SK-N-SH (cell line): ENCODE data around the gene TRPC4AP. TPM values are rescaled to one million over a fixed set of nuclear protein-coding genes. Genes with fewer than 3 reads are reported as not detected.
A peak's percentile ranks its signal among the peaks of the same experiment; 100 is the strongest.

Source experiments
- CTCF ChIA-PET: fragments of 300-600, 350-600 bp; formaldehyde crosslinking; extraction: SDS; loops from one replicate; lab custom pipeline; 2021; lab: Yijun Ruan, JAX
- POLR2A ChIA-PET: fragments of 350-600 bp; sonication (Branson Sonifier 250); formaldehyde crosslinking; extraction: SDS; loops from one replicate; lab custom pipeline; 2020; ENCODE audit warnings: antibody characterized with exemption, inconsistent platforms; lab: Yijun Ruan, JAX
- DNase-seq: peaks from one replicate; pipeline ENCODE4 v3.0.0; 2012
- H2AFZ ChIP-seq: fragments of 200-600 bp; sonication (generic); 2 replicates; pipeline ENCODE4 v1.8.1; 2016; ENCODE audit warnings: antibody characterized with exemption, mild to moderate bottlenecking, low read depth
- H3F3A ChIP-seq: fragments of 200-600 bp; sonication (generic); replicated peaks from 2 replicates; pipeline ENCODE3; 2016; ENCODE audit warnings: antibody characterized with exemption, mild to moderate bottlenecking; ENCODE audit not compliant: insufficient read depth
- H3K27ac ChIP-seq, 2 experiments: fragments of 200-500 bp in 1 of 2; fragments of 200-600 bp in 1 of 2; sonication (Bioruptor generic) in 1 of 2; sonication (generic), shearing (Covaris generic) in 1 of 2; 2 replicates each; pipeline versions ENCODE4 v1.5.1 to v1.6.1; 2014 to 2016; ENCODE audit warnings: low read depth in 2 of 2, inconsistent platforms in 1 of 2, low read length in 1 of 2, mild to moderate bottlenecking in 1 of 2, mixed read lengths in 1 of 2
- H3K27me3 ChIP-seq: fragments of 200-600 bp; sonication (generic), shearing (Covaris generic); 2 replicates; pipeline ENCODE4 v1.6.1; 2016; ENCODE audit warnings: mixed run types; ENCODE audit not compliant: insufficient read depth
- H3K36me3 ChIP-seq, 2 experiments: fragments of 200-500 bp in 1 of 2; fragments of 200-600 bp in 1 of 2; sonication (Bioruptor generic) in 1 of 2; sonication (generic) in 1 of 2; replicated peaks in 1 of 2; 2 replicates each; pipeline versions ENCODE3 to v1.5.1; 2014 to 2016; ENCODE audit warnings: low read length in 1 of 2, mild to moderate bottlenecking in 1 of 2; ENCODE audit not compliant: insufficient read depth in 2 of 2, control insufficient read depth in 1 of 2
- H3K4me1 ChIP-seq, 2 experiments: fragments of 200-500 bp in 1 of 2; fragments of 200-600 bp in 1 of 2; sonication (Bioruptor generic) in 1 of 2; sonication (generic), shearing (Covaris generic) in 1 of 2; 2 replicates each; pipeline versions ENCODE4 v1.5.1 to v1.6.1; 2014 to 2016; ENCODE audit warnings: low read depth in 1 of 2, low read length in 1 of 2, mixed run types in 1 of 2; ENCODE audit not compliant: insufficient read depth in 2 of 2, control insufficient read depth in 1 of 2
- H3K4me2 ChIP-seq: fragments of 200-600 bp; sonication (generic), shearing (Covaris generic); 2 replicates; pipeline ENCODE4 v1.6.1; 2017; ENCODE audit warnings: mixed run types
- H3K4me3 ChIP-seq, 2 experiments: fragments of 200-500 bp in 1 of 2; fragments of 200-600 bp in 1 of 2; sonication (Bioruptor generic) in 1 of 2; sonication (generic), shearing (Covaris generic) in 1 of 2; 2 replicates each; pipeline versions ENCODE4 v1.5.1 to v1.8.1; 2014 to 2016; ENCODE audit warnings: low read depth in 2 of 2, inconsistent platforms in 1 of 2, low read length in 1 of 2, mild to moderate bottlenecking in 1 of 2, mixed read lengths in 1 of 2, moderate library complexity in 1 of 2
- H3K79me2 ChIP-seq: fragments of 200-600 bp; sonication (generic); 2 replicates; pipeline ENCODE4 v1.8.1; 2017; ENCODE audit warnings: mild to moderate bottlenecking; ENCODE audit not compliant: insufficient read depth
- H3K9ac ChIP-seq: fragments of 200-600 bp; sonication (generic); 2 replicates; pipeline ENCODE4 v1.6.1; 2017; ENCODE audit warnings: mixed run types
- H3K9me2 ChIP-seq: fragments of 200-600 bp; sonication (generic); 2 replicates; pipeline ENCODE4 v1.6.1; 2017; ENCODE audit warnings: mixed run types
- H3K9me3 ChIP-seq: fragments of 200-600 bp; sonication (generic); 2 replicates; pipeline ENCODE4 v1.6.1; 2017; ENCODE audit warnings: mixed run types, mild to moderate bottlenecking, moderate library complexity
- H4K20me1 ChIP-seq: fragments of 200-600 bp; sonication (generic); 2 replicates; pipeline ENCODE4 v1.6.1; 2017; ENCODE audit warnings: mild to moderate bottlenecking, mixed run types; ENCODE audit not compliant: insufficient read depth
- CTCF ChIP-seq: fragments of 200-600 bp; sonication (generic); IDR thresholded peaks from 2 replicates; pipeline ENCODE4 v1.6.1; 2017; ENCODE audit warnings: antibody characterized with exemption, mild to moderate bottlenecking, moderate library complexity
- EP300 ChIP-seq, 2 experiments: IDR thresholded peaks; 2 replicates each; pipeline versions ENCODE4 v1.4.0 to v1.6.1; 2012; ENCODE audit warnings: borderline replicate concordance in 1 of 2, low read depth in 1 of 2, low read length in 1 of 2
- FOXJ3 ChIP-seq: sonication (generic); formaldehyde crosslinking; IDR thresholded peaks from 2 replicates; pipeline ENCODE4 v1.5.1; 2020; ENCODE audit warnings: mild to moderate bottlenecking, missing genetic modification reagents
- GABPA ChIP-seq: IDR thresholded peaks from 2 replicates; pipeline ENCODE4 v1.4.0; 2012; ENCODE audit warnings: low read depth, mild to moderate bottlenecking
- JUND ChIP-seq: IDR thresholded peaks from 2 replicates; pipeline ENCODE4 v1.4.0; 2012
- MEF2A ChIP-seq: IDR thresholded peaks from 2 replicates; pipeline ENCODE4 v1.4.0; 2012; ENCODE audit warnings: low read depth, borderline replicate concordance
- MXI1 ChIP-seq: IDR thresholded peaks from 2 replicates; pipeline ENCODE4 v1.6.1; 2012; ENCODE audit warnings: mild to moderate bottlenecking, low read depth, low read length, improper control_type of control experiment
- NFIC ChIP-seq: IDR thresholded peaks from 2 replicates; pipeline ENCODE4 v1.4.0; 2012; ENCODE audit warnings: borderline replicate concordance
- POLR2AphosphoS5 ChIP-seq: IDR thresholded peaks from 2 replicates; pipeline ENCODE4 v1.6.1; 2012; ENCODE audit warnings: low read depth, low read length
- RCOR1 ChIP-seq: fragments of 150-350 bp; IDR thresholded peaks from 2 replicates; pipeline ENCODE4 v1.6.1; 2017; ENCODE audit warnings: antibody characterized with exemption, low read length
- RXRA ChIP-seq: IDR thresholded peaks from 2 replicates; pipeline ENCODE4 v1.4.0; 2012; ENCODE audit warnings: low read depth, mild to moderate bottlenecking, borderline replicate concordance
- TCF12 ChIP-seq: IDR thresholded peaks from 2 replicates; pipeline ENCODE4 v1.4.0; 2012
- TEAD4 ChIP-seq: IDR thresholded peaks from 2 replicates; pipeline ENCODE4 v1.4.0; 2012; ENCODE audit warnings: mild to moderate bottlenecking, borderline replicate concordance; ENCODE audit not compliant: insufficient read depth
- WGBS: methylation state at CpG from one replicate; pipeline ENCODE4 v1.1.6; 2017; ENCODE audit warnings: low lambda C conversion rate; 5-methylcytosine and 5-hydroxymethylcytosine counted together
- polyA plus RNA-seq, 3 experiments: library from polyadenylated mRNA; depleted of rRNA; stranded (reverse); fragments of >200 nt; gene quantifications; 2 replicates each; pipeline ENCODE4 v1.2.3, GENCODE V29; 2012
- TF ChIP-seq, protein P1 (sequence below): IDR thresholded peaks from 2 replicates; pipeline ENCODE4 v1.4.0; 2012; ENCODE audit warnings: low read depth, borderline replicate concordance
- TF ChIP-seq, protein P2 (sequence below): IDR thresholded peaks from 2 replicates; pipeline ENCODE4 v1.4.0; 2012; ENCODE audit warnings: low read depth, borderline replicate concordance

Gene TRPC4AP
- polyA plus RNA-seq, 1 of the 3 experiments (the other 2 are of a cell fraction): 57.4 TPM

DNA sequence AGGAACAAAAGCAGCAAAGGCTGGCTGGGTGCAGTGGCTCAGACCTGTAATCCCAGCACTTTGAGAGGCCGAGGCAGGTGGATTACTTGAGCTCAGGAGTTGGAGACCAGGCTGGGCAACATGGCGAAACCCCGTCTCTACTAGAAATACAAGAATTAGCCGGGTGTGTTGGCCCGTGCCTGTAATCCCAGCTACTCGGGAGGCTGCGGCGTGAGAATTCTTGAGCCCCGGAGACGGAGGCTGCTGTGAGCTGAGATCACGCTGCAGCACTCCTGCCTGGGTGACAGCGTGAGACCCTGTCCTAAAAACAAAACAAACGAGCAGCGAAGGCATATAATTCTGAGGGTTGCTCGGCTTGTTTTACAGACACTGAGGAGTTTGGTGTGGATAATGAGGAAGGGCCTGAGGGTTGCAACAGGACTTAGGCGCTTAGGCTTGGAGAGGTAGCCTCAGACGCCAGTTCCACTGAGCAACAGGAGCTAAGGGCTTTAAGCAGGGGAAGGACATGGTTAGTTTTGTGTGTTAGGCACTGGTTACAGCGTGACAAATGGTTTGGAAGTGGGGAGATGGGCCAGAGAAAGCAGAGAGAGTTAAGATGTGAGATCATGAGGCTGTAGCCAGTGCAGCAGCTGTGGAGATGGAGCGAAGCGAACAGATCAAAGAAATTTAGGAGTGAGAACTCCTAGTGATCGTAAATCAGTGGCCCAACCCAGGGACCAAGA is 135.7 kb downstream of the TRPC4AP start:
- Histone ChIP-seq H3K79me2 (peaks cover 23% of the 10 kb centered on the region; the same call in 1 of the 2 replicates), H3K27me3 (no peaks in the 10 kb centered on the region), H3K9me2 (no peaks in the 10 kb centered on the region), H4K20me1 (no peaks in the 10 kb centered on the region), H3K4me3 (no peak overlapping the region), H3K9ac (no peak overlapping the region), H2AFZ (no peak overlapping the region), H3K36me3 (no peaks in the 10 kb centered on the region), H3F3A (no peaks in the 10 kb centered on the region), H3K27ac (no peak overlapping the region), H3K4me1 (peaks cover 13 to 15% of the 10 kb centered on the region in 2 experiments; a peak in 3 of 4 replicates), H3K9me3 (no peaks in the 10 kb centered on the region), H3K4me2 (no peak overlapping the region)
- WGBS: 93% methylated on average over 21 of the region's 21 CpGs
- DNase-seq: no peak
- TF ChIP-seq MEF2A: no peak
- no peak for TF ChIP-seq TCF12
- TF ChIP-seq GABPA: no peak
- TF ChIP-seq TEAD4: no peak
- TF ChIP-seq NFIC: no peak
- TF ChIP-seq, protein P1, sequence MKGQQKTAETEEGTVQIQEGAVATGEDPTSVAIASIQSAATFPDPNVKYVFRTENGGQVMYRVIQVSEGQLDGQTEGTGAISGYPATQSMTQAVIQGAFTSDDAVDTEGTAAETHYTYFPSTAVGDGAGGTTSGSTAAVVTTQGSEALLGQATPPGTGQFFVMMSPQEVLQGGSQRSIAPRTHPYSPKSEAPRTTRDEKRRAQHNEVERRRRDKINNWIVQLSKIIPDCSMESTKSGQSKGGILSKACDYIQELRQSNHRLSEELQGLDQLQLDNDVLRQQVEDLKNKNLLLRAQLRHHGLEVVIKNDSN: no peak
- no peak for TF ChIP-seq MXI1
- TF ChIP-seq, protein P2, sequence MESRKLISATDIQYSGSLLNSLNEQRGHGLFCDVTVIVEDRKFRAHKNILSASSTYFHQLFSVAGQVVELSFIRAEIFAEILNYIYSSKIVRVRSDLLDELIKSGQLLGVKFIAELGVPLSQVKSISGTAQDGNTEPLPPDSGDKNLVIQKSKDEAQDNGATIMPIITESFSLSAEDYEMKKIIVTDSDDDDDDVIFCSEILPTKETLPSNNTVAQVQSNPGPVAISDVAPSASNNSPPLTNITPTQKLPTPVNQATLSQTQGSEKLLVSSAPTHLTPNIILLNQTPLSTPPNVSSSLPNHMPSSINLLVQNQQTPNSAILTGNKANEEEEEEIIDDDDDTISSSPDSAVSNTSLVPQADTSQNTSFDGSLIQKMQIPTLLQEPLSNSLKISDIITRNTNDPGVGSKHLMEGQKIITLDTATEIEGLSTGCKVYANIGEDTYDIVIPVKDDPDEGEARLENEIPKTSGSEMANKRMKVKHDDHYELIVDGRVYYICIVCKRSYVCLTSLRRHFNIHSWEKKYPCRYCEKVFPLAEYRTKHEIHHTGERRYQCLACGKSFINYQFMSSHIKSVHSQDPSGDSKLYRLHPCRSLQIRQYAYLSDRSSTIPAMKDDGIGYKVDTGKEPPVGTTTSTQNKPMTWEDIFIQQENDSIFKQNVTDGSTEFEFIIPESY: no peak
- no peak for TF ChIP-seq EP300 (IDR thresholded peaks at IDR 0.05; ENCODE audit: borderline replicate concordance in 1 of 2, low read depth in 1 of 2, low read length in 1 of 2)
- no peak for TF ChIP-seq RCOR1
- no peak for TF ChIP-seq POLR2AphosphoS5
- ChIA-PET CTCF (interaction anchor here (1.0 to 4.5 kb wide), 4 partner anchors 15 to 94 kb away, joined by 4 to 61 read pairs (median 4); partner anchors contain the start of gene GGT7), POLR2A (interaction anchor here (2.1 kb wide), 1 partner anchor 84 kb away, joined by 8 read pairs; the partner anchor contains the start of gene GGT7)

GRCh38 chr20:34956041-34956458 is 136.6 kb downstream of the TRPC4AP start:
- H2AFZ ChIP-seq: peak overlapping the region; percentile 95
- H3K27ac ChIP-seq: peak overlapping the region; percentile 84 to 95
- H3K9me3 ChIP-seq: no peaks in the 10 kb centered on the region
- H3K9me2 ChIP-seq: no peaks in the 10 kb centered on the region
- no peak for DNase-seq
- WGBS: 27% methylated on average over 6 of the region's 6 CpGs
- H3K4me3 ChIP-seq: peak overlapping the region; percentile 67 to 70
- H4K20me1 ChIP-seq: no peaks in the 10 kb centered on the region
- ChIA-PET CTCF (interaction anchor here (0.6 to 4.5 kb wide), 13 partner anchors 16 to 189 kb away, joined by 3 to 61 read pairs (median 4); partner anchors contain the start of gene GGT7), POLR2A (interaction anchor here (1.0 to 2.1 kb wide), 5 partner anchors 63 to 83 kb away, joined by 3 to 8 read pairs (median 4); partner anchors contain the start of genes ACSS2 and GGT7)
- H3K4me2 ChIP-seq: peak overlapping the region; percentile 81
- H3K9ac ChIP-seq: peak overlapping the region; percentile 80
- peaks cover 28% of the 10 kb centered on the region; the same call in 1 of the 2 replicates for H3K79me2 ChIP-seq
- TF ChIP-seq RXRA (no peak), FOXJ3 (no peak; the same call in 1 of the 2 replicates), CTCF (0 out of 2 replicates have a peak, but pooled peaks have one; percentile 27), JUND (no peak)
- no peaks in the 10 kb centered on the region for H3F3A ChIP-seq
- peaks cover 13 to 15% of the 10 kb centered on the region in 2 experiments; a peak in 3 of 4 replicates for H3K4me1 ChIP-seq
- H3K36me3 ChIP-seq: peaks cover 5 to 6% of the 10 kb centered on the region in 2 experiments
- H3K27me3 ChIP-seq: no peaks in the 10 kb centered on the region
